Muscle layer of colon (tissue), 2 donors: ENCODE data around the gene PCDHB4.
"Not testable (repeated sequence)": the region's sequence is repeated elsewhere in the genome, so short reads cannot be mapped to it uniquely, and the experiment has no call there.

ENCODE experiments used
- H3K27ac ChIP-seq: one replicate; pipeline ENCODE4 v1.7.0; 2013; ENCODE audit warnings: low read depth, mild to moderate bottlenecking, low read length, moderate library complexity
- H3K27me3 ChIP-seq, 2 donors: one replicate each; pipeline ENCODE4 v1.7.0; 2013; ENCODE audit warnings: low read length in 2 of 2, mild to moderate bottlenecking in 2 of 2; ENCODE audit not compliant: insufficient read depth in 2 of 2, control insufficient read depth in 1 of 2
- H3K36me3 ChIP-seq: one replicate; pipeline ENCODE4 v1.7.0; 2013; ENCODE audit warnings: mild to moderate bottlenecking, low read length; ENCODE audit not compliant: insufficient read depth
- H3K4me1 ChIP-seq: one replicate; pipeline ENCODE4 v1.7.0; 2013; ENCODE audit warnings: mild to moderate bottlenecking, low read length; ENCODE audit not compliant: insufficient read depth
- H3K4me3 ChIP-seq, 2 donors: one replicate each; pipeline ENCODE4 v1.7.0; 2013; ENCODE audit warnings: low read length in 2 of 2, low read depth in 1 of 2, mild to moderate bottlenecking in 1 of 2, moderate library complexity in 1 of 2
- H3K9ac ChIP-seq: one replicate; pipeline ENCODE4 v1.7.0; 2013; ENCODE audit warnings: low read length
- H3K9me3 ChIP-seq: one replicate; pipeline ENCODE4 v1.7.0; 2013; ENCODE audit warnings: mild to moderate bottlenecking, low read length
- donor health status: abdominal sarcoma.
- donor health status: Adenocarcinoma of cecum.

PCDHB4 gene

GRCh38 chr5:141121563-141121962 lies at the start of gene PCDHB4:
TSS of gene PCDHB4 (plus strand) at chr5:141121818. CDS start at chr5:141121999, 181 bp downstream.
- peak within 1 kb of the TSS in 1 of 2 donors; percentile 52 for H3K4me3 ChIP-seq
- no peak within 1 kb of the TSS for H3K27ac ChIP-seq
- peaks cover 13% of the 10 kb centered on the region for H3K9me3 ChIP-seq
- H3K36me3 ChIP-seq: no peaks in the 10 kb centered on the region
- no peak within 1 kb of the TSS for H3K9ac ChIP-seq
- H3K4me1 ChIP-seq: no peaks in the 10 kb centered on the region
- no peaks in the 10 kb centered on the region for H3K27me3 ChIP-seq

- Histone ChIP-seq H3K9ac (no peak overlapping the region), H3K27ac (no peak overlapping the region), H3K4me3 (no peak overlapping the region), H3K27me3 (no peaks in the 10 kb centered on the region), H3K4me1 (no peaks in the 10 kb centered on the region), H3K9me3 (no peaks in the 10 kb centered on the region), H3K36me3 (no peaks in the 10 kb centered on the region)
Measured at GRCh38 chr5:141077826-141078225, 43.8 kb upstream of the PCDHB4 start.

- H3K9me3 ChIP-seq: peaks cover 9% of the 10 kb centered on the region
- no peak overlapping the region for H3K4me3 ChIP-seq
- no peaks in the 10 kb centered on the region for H3K36me3 ChIP-seq
- H3K9ac ChIP-seq: no peak overlapping the region
- H3K27ac ChIP-seq: no peak overlapping the region
- H3K27me3 ChIP-seq: no peaks in the 10 kb centered on the region
- no peaks in the 10 kb centered on the region for H3K4me1 ChIP-seq
Measured at GRCh38 chr5:141082228-141082627, 39.4 kb upstream of the PCDHB4 start.

- peak overlapping the region; percentile 39 for H3K27ac ChIP-seq
- no peak overlapping the region for H3K9ac ChIP-seq
- H3K9me3 ChIP-seq: peaks cover 9% of the 10 kb centered on the region
- no peaks in the 10 kb centered on the region for H3K4me1 ChIP-seq
- H3K36me3 ChIP-seq: no peaks in the 10 kb centered on the region
- no peaks in the 10 kb centered on the region for H3K27me3 ChIP-seq
- peak overlapping the region; percentile 16 to 62 for H3K4me3 ChIP-seq
Measured at GRCh38 chr5:141084487-141084989, 37.1 kb upstream of the PCDHB4 start.

GRCh38 chr5:141094481-141095262 lies 26.9 kb upstream of the PCDHB4 start, which contains the start of gene PCDHB2:
TSS of gene PCDHB2 (plus strand) at chr5:141094615. CDS start at chr5:141094791, 176 bp downstream.
- Histone ChIP-seq H3K4me1 (no peaks in the 10 kb centered on the region), H3K9ac (no peak within 1 kb of the TSS), H3K36me3 (no peaks in the 10 kb centered on the region), H3K27ac (no peak within 1 kb of the TSS), H3K9me3 (peaks cover 26% of the 10 kb centered on the region), H3K27me3 (peaks cover 0 to 6% of the 10 kb centered on the region in 2 donors), H3K4me3 (peak within 1 kb of the TSS in 1 of 2 donors; percentile 32)

- no peak overlapping the region for H3K27ac ChIP-seq
- H3K4me3 ChIP-seq: peak overlapping the region in 1 of 2 donors; percentile 32
- H3K4me1 ChIP-seq: no peaks in the 10 kb centered on the region
- peaks cover 26% of the 10 kb centered on the region for H3K9me3 ChIP-seq
- no peaks in the 10 kb centered on the region for H3K36me3 ChIP-seq
- H3K27me3 ChIP-seq: peaks cover 0 to 6% of the 10 kb centered on the region in 2 donors
- H3K9ac ChIP-seq: no peak overlapping the region
Measured at GRCh38 chr5:141095263-141095641, 26.4 kb upstream of the PCDHB4 start.

GRCh38 chr5:141096181-141096580 lies 25.4 kb upstream of the PCDHB4 start:
- not testable (repeated sequence) for H3K4me1 ChIP-seq, H3K27ac ChIP-seq, H3K27me3 ChIP-seq, H3K4me3 ChIP-seq, H3K9ac ChIP-seq, H3K36me3 ChIP-seq
- peaks cover 32% of the 10 kb centered on the region for H3K9me3 ChIP-seq

GRCh38 chr5:141096586-141096985 lies 25.0 kb upstream of the PCDHB4 start:
- H3K9me3 ChIP-seq: peaks cover 31% of the 10 kb centered on the region
- not testable (repeated sequence) for H3K36me3 ChIP-seq, H3K4me3 ChIP-seq, H3K27ac ChIP-seq, H3K9ac ChIP-seq, H3K27me3 ChIP-seq, H3K4me1 ChIP-seq

- no peaks in the 10 kb centered on the region for H3K4me1 ChIP-seq
- no peaks in the 10 kb centered on the region for H3K36me3 ChIP-seq
- H3K9ac ChIP-seq: no peak within 1 kb of the TSS
- H3K27me3 ChIP-seq: no peaks in the 10 kb centered on the region
- H3K4me3 ChIP-seq: peak within 1 kb of the TSS in 1 of 2 donors; percentile 44
- no peak within 1 kb of the TSS for H3K27ac ChIP-seq
- peaks cover 13% of the 10 kb centered on the region for H3K9me3 ChIP-seq
Measured at GRCh38 chr5:141100243-141100805, 21.3 kb upstream of the PCDHB4 start, which contains the start of gene PCDHB3. TSS of gene PCDHB3 (plus strand) at chr5:141100473. CDS start at chr5:141100650, 177 bp downstream.

- Histone ChIP-seq H3K9me3 (peaks cover 8% of the 10 kb centered on the region), H3K4me3 (peak overlapping the region in 1 of 2 donors; percentile 44), H3K27ac (no peak overlapping the region), H3K36me3 (no peaks in the 10 kb centered on the region), H3K9ac (no peak overlapping the region), H3K4me1 (no peaks in the 10 kb centered on the region), H3K27me3 (no peaks in the 10 kb centered on the region)
Measured at GRCh38 chr5:141101059-141101458, 20.6 kb upstream of the PCDHB4 start.

GRCh38 chr5:141102070-141102469 lies 19.5 kb upstream of the PCDHB4 start:
- H3K4me3 ChIP-seq, H3K27ac ChIP-seq, H3K27me3 ChIP-seq, H3K9ac ChIP-seq, H3K4me1 ChIP-seq, H3K36me3 ChIP-seq, H3K9me3 ChIP-seq: not testable (repeated sequence)
